ENCODE results near the gene ABHD16A.

The ABHD16A gene

GRCh38 chr6:31702819-31703716, at the start of gene ABHD16A:
TSS of gene ABHD16A (minus strand) at chr6:31703324. CDS start at chr6:31703281, 43 bp downstream.
- DNase-seq (ENCODE audit: low read depth): peak; percentile 94

DNA sequence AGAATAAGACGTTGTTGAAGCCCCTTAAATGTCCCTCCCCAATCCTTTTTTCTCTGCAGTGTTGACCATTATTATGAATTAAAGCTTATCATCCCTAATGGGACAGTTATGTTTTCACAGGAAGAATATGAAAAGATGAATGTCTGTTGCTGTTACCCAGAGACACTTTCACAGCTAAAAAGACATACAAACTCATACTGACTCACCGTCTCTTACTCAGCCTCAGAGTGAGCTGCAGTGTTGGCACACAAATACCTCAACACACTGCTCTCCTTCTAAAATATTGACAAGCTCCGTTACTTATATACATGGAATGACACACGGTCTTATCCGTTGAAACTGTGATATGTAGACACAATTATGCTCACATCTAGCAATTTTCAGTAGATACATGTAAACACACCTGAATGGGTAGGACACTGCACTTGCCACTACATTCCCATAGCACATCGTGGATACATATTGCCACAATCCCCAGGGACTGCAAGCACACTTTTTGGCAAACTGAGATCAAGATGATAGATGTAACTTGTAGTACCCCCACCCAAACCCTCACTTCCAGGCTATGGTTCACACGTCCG, 49.7 kb upstream of the ABHD16A start:
- no peak for DNase-seq (ENCODE audit: low read depth)

GRCh38 chr6:31750411-31751022, 47.4 kb upstream of the ABHD16A start:
- DNase-seq (ENCODE audit: low read depth): no peak

GRCh38 chr6:31749301-31750036, 46.3 kb upstream of the ABHD16A start:
- DNase-seq (ENCODE audit: low read depth): no peak

DNA sequence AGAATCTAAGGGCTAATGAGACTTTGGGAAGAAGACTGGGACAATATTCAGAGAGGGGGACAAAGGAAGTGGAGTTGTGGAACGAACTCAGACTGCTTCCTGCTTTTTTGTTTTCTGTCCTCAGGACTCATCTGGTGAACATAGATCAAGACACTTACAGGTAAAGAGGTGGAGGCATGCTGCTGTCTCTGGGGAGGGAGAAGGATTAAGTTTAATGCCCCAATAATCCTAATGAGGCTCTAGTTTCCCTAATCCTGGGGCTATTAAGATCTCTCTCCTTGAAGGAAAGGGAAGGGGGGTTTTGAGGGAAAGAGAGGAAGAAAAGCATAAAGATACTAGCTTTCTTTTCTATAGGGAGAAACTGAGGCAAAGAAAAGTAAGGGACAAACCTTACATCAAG, 41.3 kb upstream of the ABHD16A start:
- no peak for DNase-seq (ENCODE audit: low read depth)

GRCh38 chr6:31742894-31743293, 39.8 kb upstream of the ABHD16A start:
- DNase-seq (ENCODE audit: low read depth): no peak

GRCh38 chr6:31741815-31742214, 38.7 kb upstream of the ABHD16A start:
- no peak for DNase-seq (ENCODE audit: low read depth)

DNA sequence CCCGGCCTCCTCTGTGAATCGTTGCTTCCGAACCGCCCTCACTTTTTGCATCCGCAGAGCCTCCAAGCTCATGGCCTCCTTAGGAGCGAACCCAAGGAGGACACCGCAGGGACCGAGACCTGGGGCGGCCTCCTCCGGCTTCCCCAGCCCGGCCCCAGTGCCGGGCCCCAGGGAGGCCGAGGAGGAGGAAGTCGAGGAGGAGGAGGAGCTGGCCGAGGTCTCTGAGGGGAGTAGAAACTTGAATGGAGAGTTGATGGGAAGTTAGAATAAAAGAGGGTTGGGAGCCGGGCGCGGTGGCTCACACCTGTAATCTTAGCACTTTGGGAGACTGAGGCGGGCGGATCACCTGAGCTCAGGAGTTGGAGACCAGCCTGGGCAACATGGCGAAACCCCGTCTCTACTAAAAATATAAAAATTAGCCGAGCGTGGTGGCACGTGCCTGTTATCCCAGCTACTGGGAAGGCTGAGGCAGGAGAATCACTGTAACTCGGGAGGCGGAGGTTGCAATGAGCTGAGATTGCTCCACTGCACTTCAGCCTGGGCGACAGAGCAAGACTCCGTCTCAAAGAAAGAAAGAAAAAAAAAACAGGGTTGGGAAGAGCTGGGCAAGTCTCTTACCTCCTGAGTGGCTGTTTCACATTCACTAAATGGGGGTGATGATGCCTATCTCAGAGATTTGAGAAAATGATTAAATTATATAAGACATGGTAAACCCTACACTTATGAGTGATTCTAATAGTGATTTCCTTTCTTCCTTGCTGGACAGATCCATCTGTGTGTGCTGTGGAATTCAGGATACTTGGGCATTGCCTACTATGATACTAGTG, 37.5 kb upstream of the ABHD16A start:
- no peak for DNase-seq (ENCODE audit: low read depth)

- peak; percentile 99 for DNase-seq (ENCODE audit: low read depth)
These were observed 36.7 kb upstream of the ABHD16A start, which contains the start of gene MSH5 for GRCh38 chr6:31739639-31740396. TSS of gene MSH5 (plus strand) at chr6:31740005. CDS start at chr6:31740467, 462 bp downstream.

GRCh38 chr6:31737991-31738979, 35.2 kb upstream of the ABHD16A start:
- peak; percentile 56 for DNase-seq (ENCODE audit: low read depth)

GRCh38 chr6:31737315-31737990, 34.3 kb upstream of the ABHD16A start:
- no peak for DNase-seq (ENCODE audit: low read depth)

- no peak for DNase-seq (ENCODE audit: low read depth)
These were observed 33.7 kb upstream of the ABHD16A start for GRCh38 chr6:31736768-31737314.

GRCh38 chr6:31736021-31736767, 33.1 kb upstream of the ABHD16A start, which contains the start of gene CLIC1:
TSS of gene CLIC1 (minus strand) at chr6:31736530. CDS start at chr6:31736300, 230 bp downstream.
- DNase-seq (ENCODE audit: low read depth): peak; percentile 68

DNA sequence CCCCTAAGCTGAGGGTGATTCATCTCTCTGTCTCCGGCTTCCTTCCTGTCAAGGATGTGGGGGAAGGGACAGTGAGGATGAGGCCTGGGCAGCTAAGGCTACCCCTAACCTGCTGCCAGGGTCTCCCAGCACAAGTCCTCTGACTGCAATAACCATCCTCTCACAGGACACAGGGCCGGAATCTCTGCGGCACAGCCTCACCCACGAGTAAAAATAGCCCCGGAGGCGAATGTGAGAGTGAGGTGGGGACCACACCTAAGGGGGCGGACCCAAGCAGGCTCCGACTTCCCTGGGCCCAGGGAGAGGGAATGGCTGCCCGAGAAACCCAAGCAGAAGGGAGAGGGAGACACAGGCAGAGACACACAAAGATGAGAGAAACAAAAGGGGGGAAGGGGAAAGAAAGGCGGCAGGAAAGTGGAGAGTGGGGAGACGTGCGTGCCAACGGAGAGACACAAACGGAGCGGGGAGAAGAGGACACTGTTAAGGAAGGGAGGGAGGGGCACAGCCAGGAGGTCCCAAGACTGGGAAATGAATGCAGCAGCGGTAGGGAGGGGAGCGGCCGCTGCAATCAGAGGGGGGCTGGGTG, 31.8 kb upstream of the ABHD16A start:
- peak; percentile 66 for DNase-seq (ENCODE audit: low read depth)

GRCh38 chr6:31734247-31734820, 31.2 kb upstream of the ABHD16A start:
- no peak for DNase-seq (ENCODE audit: low read depth)

DNA sequence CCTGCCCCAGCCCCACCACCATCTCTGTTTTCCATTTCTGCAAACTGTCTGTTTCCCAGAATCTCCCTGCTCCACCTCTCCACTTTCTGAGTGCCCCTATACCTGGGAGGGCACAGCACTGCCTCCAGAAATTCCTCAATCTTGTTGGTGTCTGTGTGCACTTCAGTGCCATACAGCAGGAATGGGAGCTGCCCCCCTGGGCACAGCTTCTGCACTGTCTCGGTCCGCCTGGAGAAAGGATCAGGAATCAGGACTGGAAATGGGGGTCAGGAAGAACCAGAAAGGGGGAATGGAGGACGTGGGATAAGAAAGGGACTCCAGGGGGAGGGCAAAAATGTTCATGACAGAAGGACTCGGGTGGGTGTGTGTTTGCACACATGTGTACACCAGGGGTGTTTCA, 30.6 kb upstream of the ABHD16A start:
- DNase-seq (ENCODE audit: low read depth): no peak

- DNase-seq (ENCODE audit: low read depth): no peak
These were observed 28.9 kb upstream of the ABHD16A start for GRCh38 chr6:31732029-31732428.
